Naive B cell (primary cell): ENCODE measurements around the gene PPARA. TPM values are rescaled to one million over a fixed set of nuclear protein-coding genes. Genes with fewer than 3 reads are reported as not detected.
A peak's percentile ranks its signal among the peaks of the same experiment; 100 is the strongest.
"Not testable (repeated sequence)": the region's sequence is repeated elsewhere in the genome, so short reads cannot be mapped to it uniquely, and the experiment has no call there.

ENCODE experiments used
- ATAC-seq, 2 donors: fragments of 150-1000 bp; cut with Tn5 transposase; 2 replicates each; pipeline ENCODE4 v1.10.0; 2021; ENCODE audit warnings: low read depth in 2 of 2, mild to moderate bottlenecking in 2 of 2, moderate library complexity in 2 of 2
- DNase-seq: peaks from one replicate; pipeline ENCODE4 v3.0.0; 2022
- H3K27ac Mint-ChIP-seq, 6 donors: one replicate each; pipeline ENCODE4 v1.8.0; 2020 to 2022; ENCODE audit warnings: mild to moderate bottlenecking in 6 of 6, mixed read lengths in 6 of 6, moderate library complexity in 5 of 6, inconsistent platforms in 2 of 6
- H3K27me3 Mint-ChIP-seq, 3 donors: one replicate each; pipeline ENCODE4 v1.8.0; 2021 to 2022; ENCODE audit warnings: mixed read lengths in 3 of 3, mild to moderate bottlenecking in 1 of 3
- H3K36me3 Mint-ChIP-seq, 2 donors: one replicate each; pipeline ENCODE4 v1.8.0; 2020 to 2022; ENCODE audit warnings: mixed read lengths in 2 of 2, inconsistent platforms in 1 of 2, mild to moderate bottlenecking in 1 of 2
- H3K4me1 Mint-ChIP-seq, 3 donors: one replicate each; pipeline ENCODE4 v1.8.0; 2020 to 2022; ENCODE audit warnings: mixed read lengths in 3 of 3, inconsistent platforms in 1 of 3, mild to moderate bottlenecking in 1 of 3, moderate library complexity in 1 of 3
- H3K4me3 Mint-ChIP-seq, 8 donors: one replicate each; pipeline ENCODE4 v1.8.0; 2020 to 2022; ENCODE audit warnings: mild to moderate bottlenecking in 8 of 8, mixed read lengths in 8 of 8, moderate library complexity in 8 of 8, inconsistent platforms in 2 of 8
- H3K9me3 Mint-ChIP-seq, 7 donors: one replicate each; pipeline ENCODE4 v1.8.0; 2020 to 2022; ENCODE audit warnings: mixed read lengths in 7 of 7, mild to moderate bottlenecking in 5 of 7, inconsistent platforms in 2 of 7, moderate library complexity in 1 of 7
- polyA plus RNA-seq, 6 donors: library from polyadenylated mRNA; unstranded; fragments of 300-500 nt; fragmentation: Illumina TruSeq; gene quantifications; one replicate each; pipeline ENCODE4 v1.2.3, GENCODE V29; 2021; ENCODE audit warnings: low read depth in 6 of 6

Gene PPARA
- polyA plus RNA-seq, 6 donors from 2014 or later: 4.6 to 10.8 (median 7.0) TPM

- Mint-ChIP-seq H3K4me3 (peak within 1 kb of the TSS; percentile 81 to 94 (median 88)), H3K4me1 (peaks cover 23 to 26% (median 25%) of the 10 kb centered on the region in 3 donors), H3K27ac (peak within 1 kb of the TSS in 3 of 6 donors; percentile 82 to 86 (median 86)), H3K9me3 (no peaks in the 10 kb centered on the region), H3K27me3 (no peaks in the 10 kb centered on the region), H3K36me3 (no peaks in the 10 kb centered on the region)
- peak; percentile 92 to 93 for ATAC-seq
- DNase-seq: peak; percentile 93
Measured at GRCh38 chr22:46250035-46250782, 99.9 kb downstream of the PPARA start, which contains the start of gene CDPF1. Gene CDPF1 (minus strand): TSS chr22:46250293. CDS start chr22:46248284, 2,009 bp downstream.

DNA sequence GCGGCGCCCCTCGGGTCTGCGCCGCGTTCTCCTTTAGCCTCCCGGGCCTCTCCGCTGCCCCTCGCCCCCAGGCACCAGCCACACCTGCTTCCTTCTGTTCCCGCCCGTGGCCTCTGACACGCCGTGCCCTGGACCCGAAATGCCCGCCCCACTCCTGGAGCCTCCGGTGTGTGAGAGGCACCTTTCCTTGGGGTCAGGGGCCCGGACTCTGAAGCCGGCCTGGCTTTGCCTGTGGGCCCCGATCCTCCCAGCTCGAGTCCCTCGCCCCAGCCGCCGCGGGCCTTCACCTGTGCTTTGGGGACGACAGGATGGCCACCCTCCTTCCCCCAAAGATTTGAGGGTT is 100.4 kb downstream of the PPARA start:
- Mint-ChIP-seq H3K27me3 (no peaks in the 10 kb centered on the region), H3K4me1 (peaks cover 23 to 26% (median 25%) of the 10 kb centered on the region in 3 donors), H3K27ac (peak overlapping the region in 3 of 6 donors; percentile 82 to 86 (median 86)), H3K36me3 (no peaks in the 10 kb centered on the region), H3K4me3 (peak overlapping the region; percentile 81 to 94 (median 88)), H3K9me3 (no peaks in the 10 kb centered on the region)
- DNase-seq (no peak), ATAC-seq (no peak)

- H3K4me1 Mint-ChIP-seq: peaks cover 23 to 24% (median 24%) of the 10 kb centered on the region in 3 donors
- no peaks in the 10 kb centered on the region for H3K27me3 Mint-ChIP-seq
- ATAC-seq: no peak
- no peak for DNase-seq
- H3K27ac Mint-ChIP-seq: peak overlapping the region in 4 of 6 donors; percentile 39 to 86 (median 63)
- peak overlapping the region; percentile 81 to 94 (median 88) for H3K4me3 Mint-ChIP-seq
- H3K9me3 Mint-ChIP-seq: no peaks in the 10 kb centered on the region
- H3K36me3 Mint-ChIP-seq: no peaks in the 10 kb centered on the region
Measured at GRCh38 chr22:46251266-46251665, 100.9 kb downstream of the PPARA start.

DNA sequence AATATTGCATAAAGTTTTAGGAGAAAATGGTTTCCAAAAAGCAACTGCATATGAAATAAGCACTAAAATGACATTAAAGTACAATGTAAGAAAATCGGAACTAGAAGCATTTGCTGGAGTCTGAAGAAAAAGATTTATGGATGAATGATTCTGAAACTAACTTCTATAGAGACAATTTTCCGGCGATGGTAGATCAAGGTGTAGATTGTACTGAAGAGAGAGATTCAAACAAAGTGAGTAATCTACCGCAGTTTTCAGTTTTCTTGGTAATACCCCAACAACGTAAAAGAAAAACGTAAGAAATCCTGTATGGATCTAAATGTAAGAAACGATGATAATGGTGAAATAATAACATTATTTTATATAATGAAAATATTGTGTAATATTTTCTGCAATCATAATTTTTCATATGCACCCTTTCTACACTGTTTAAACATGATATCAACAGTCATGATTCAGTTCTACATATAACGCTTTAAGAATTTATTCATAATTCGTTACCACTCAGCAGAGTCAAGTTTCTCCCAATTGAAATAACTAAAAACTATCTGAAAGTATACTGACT is 101.6 kb downstream of the PPARA start:
- DNase-seq: no peak
- peak overlapping the region in 1 of 6 donors; percentile 44 for H3K27ac Mint-ChIP-seq
- H3K9me3 Mint-ChIP-seq: peaks cover 0 to 1% (median 0%) of the 10 kb centered on the region in 7 donors
- no peaks in the 10 kb centered on the region for H3K36me3 Mint-ChIP-seq
- H3K27me3 Mint-ChIP-seq: no peaks in the 10 kb centered on the region
- H3K4me3 Mint-ChIP-seq: peak overlapping the region in 7 of 8 donors; percentile 51 to 91 (median 83)
- H3K4me1 Mint-ChIP-seq: peaks cover 20 to 23% (median 23%) of the 10 kb centered on the region in 3 donors
- ATAC-seq: no peak

DNA sequence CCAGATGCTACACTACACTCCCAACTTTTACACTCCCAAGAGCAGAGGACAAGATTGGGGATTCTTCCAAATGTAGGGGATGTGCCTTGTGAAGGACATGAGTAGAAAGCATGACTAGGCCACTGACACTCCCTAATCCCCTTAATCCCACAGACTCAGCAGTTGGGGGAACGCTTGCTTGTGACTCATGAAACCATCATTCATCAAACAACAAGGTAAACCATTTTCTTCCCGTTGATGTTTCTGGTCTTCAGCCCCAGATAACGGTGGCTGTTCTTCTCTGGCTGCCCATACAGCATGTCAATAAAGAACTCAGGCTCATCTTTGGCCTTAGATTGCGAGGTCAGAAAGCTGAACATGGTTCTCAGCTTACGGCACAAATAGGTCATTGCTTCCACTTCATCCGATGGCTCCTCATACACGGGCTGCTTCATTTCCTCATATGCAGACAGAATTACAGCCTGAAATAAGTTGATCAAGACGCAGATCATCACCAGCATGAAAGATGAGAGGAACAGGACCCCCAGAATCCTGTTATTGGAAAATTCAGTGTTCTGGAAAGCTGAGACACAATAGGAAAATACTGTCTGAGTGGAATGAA is 106.1 kb downstream of the PPARA start:
- H3K36me3 Mint-ChIP-seq: no peaks in the 10 kb centered on the region
- H3K27ac Mint-ChIP-seq: no peak overlapping the region
- H3K4me1 Mint-ChIP-seq: peaks cover 3 to 7% (median 5%) of the 10 kb centered on the region in 3 donors
- peaks cover 0 to 1% (median 0%) of the 10 kb centered on the region in 7 donors for H3K9me3 Mint-ChIP-seq
- peak overlapping the region in 1 of 8 donors; percentile 10 for H3K4me3 Mint-ChIP-seq
- ATAC-seq: no peak
- DNase-seq: no peak
- H3K27me3 Mint-ChIP-seq: peaks cover 25 to 38% (median 26%) of the 10 kb centered on the region in 3 donors

DNA sequence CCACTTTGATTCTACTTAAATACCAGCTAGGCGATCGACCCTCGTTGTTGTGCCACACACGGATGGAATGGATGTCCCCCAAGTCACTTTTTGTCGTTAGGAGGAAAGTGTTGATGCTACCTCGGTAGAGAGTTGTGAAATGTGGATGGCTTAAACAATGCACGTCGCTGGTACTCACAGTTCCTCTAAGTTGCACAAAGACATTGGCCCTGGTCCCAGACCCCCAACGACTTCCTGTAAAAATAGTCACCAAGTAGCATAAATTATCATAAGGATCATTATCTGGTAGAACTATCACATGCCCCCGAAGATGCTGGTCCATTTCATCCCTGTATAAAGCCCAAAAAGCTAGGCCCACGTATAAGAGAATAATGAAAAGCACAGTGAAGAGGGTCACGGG is 109.0 kb downstream of the PPARA start:
- ATAC-seq (no peak), DNase-seq (no peak)
- Mint-ChIP-seq H3K27me3 (peaks cover 44 to 62% (median 45%) of the 10 kb centered on the region in 3 donors), H3K4me3 (no peak overlapping the region), H3K27ac (peak overlapping the region in 1 of 6 donors; percentile 13), H3K9me3 (peaks cover 0 to 5% (median 0%) of the 10 kb centered on the region in 7 donors), H3K36me3 (no peaks in the 10 kb centered on the region), H3K4me1 (peaks cover 0 to 14% (median 6%) of the 10 kb centered on the region in 3 donors)

- ATAC-seq (no peak), DNase-seq (no peak)
- Mint-ChIP-seq H3K9me3 (peaks cover 0 to 5% (median 0%) of the 10 kb centered on the region in 7 donors), H3K27me3 (peaks cover 45 to 68% (median 46%) of the 10 kb centered on the region in 3 donors), H3K36me3 (no peaks in the 10 kb centered on the region), H3K4me1 (peaks cover 0 to 13% (median 6%) of the 10 kb centered on the region in 3 donors), H3K27ac (no peak overlapping the region), H3K4me3 (no peak overlapping the region)
Measured at GRCh38 chr22:46260038-46260437, 109.7 kb downstream of the PPARA start.

DNA sequence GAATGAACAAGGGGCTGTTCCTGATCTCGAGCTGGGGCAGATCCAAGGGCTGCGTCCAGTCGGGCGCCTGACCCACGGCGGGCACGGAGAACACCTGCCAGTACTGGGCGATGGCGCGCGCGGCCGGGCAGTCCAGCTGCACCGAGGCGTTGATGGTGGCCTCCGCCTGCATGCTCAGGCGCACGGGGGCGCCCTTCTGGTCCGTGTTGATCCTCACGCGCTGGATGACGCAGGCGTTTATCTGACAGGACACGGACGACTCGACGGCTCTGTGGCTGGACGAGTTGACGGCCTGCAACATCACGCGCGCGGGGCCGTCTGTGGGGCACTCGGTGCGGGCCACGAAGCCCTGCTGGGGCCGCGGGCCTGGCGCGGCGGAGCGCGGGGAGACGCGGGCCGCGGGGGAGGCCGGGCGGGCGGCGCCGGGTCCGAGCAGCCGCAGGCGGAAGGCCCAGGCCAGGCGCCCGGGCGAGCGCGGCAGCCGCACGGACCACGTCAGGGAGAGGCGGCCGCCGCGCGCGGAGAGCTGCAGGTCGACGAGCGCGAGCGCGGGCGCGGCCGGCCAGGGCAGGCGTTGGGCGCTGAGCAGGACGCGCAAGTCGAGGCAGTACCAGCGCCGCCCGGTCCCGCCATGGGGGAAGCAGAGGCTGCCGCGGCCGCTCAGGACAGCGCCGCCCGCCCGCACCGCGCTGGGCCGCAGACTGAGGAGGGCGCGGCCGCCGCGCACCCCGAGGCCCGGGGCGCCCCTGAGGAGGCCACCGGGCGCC is 112.3 kb downstream of the PPARA start:
- peak overlapping the region in 3 of 8 donors; percentile 30 to 33 (median 31) for H3K4me3 Mint-ChIP-seq
- DNase-seq (no peak), ATAC-seq (peak; percentile 34 to 52)
- H3K27me3 Mint-ChIP-seq: peaks cover 46 to 86% (median 60%) of the 10 kb centered on the region in 3 donors
- peaks cover 5 to 21% (median 12%) of the 10 kb centered on the region in 3 donors for H3K4me1 Mint-ChIP-seq
- H3K36me3 Mint-ChIP-seq: peaks cover 0 to 5% of the 10 kb centered on the region in 2 donors
- peaks cover 0 to 11% (median 4%) of the 10 kb centered on the region in 7 donors for H3K9me3 Mint-ChIP-seq
- H3K27ac Mint-ChIP-seq: peak overlapping the region in 2 of 6 donors; percentile 49 to 51

GRCh38 chr22:46263216-46263590 is 112.9 kb downstream of the PPARA start, which contains the start of gene PKDREJ:
Gene PKDREJ (minus strand): TSS chr22:46263343. CDS start chr22:46263322, 21 bp downstream.
- H3K36me3 Mint-ChIP-seq: peaks cover 0 to 5% of the 10 kb centered on the region in 2 donors
- H3K9me3 Mint-ChIP-seq: peaks cover 0 to 11% (median 4%) of the 10 kb centered on the region in 7 donors
- peaks cover 46 to 81% (median 60%) of the 10 kb centered on the region in 3 donors for H3K27me3 Mint-ChIP-seq
- H3K27ac Mint-ChIP-seq: peak within 1 kb of the TSS in 2 of 6 donors; percentile 49 to 51
- H3K4me1 Mint-ChIP-seq: peaks cover 8 to 23% (median 16%) of the 10 kb centered on the region in 3 donors
- peak within 1 kb of the TSS; percentile 38 to 78 (median 60) for H3K4me3 Mint-ChIP-seq
- DNase-seq (no peak), ATAC-seq (no peak)

DNA sequence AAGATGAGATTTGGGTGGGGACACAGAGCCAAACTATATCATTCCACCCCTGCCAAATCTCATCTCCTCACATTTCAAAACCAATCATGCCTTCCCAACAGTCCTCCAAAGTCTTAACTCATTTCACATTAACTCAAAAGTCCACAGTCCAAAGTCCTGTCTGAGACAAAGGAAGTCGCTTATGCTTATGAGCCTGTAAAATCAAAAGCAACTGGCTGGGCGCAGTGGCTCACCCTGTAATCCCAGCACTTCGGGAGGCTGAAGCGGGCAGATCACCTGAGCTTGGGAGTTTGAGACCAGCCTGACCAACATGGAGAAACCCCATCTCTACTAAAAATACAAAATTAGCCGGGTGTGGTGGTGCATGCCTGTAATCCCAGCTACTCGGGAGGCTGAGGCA is 114.2 kb downstream of the PPARA start:
- not testable (repeated sequence) for DNase-seq, H3K27ac Mint-ChIP-seq, H3K36me3 Mint-ChIP-seq, ATAC-seq
- H3K27me3 Mint-ChIP-seq: peaks cover 39 to 68% (median 52%) of the 10 kb centered on the region in 3 donors
- peaks cover 11 to 27% (median 20%) of the 10 kb centered on the region in 3 donors for H3K4me1 Mint-ChIP-seq
- peaks cover 0 to 11% (median 4%) of the 10 kb centered on the region in 7 donors for H3K9me3 Mint-ChIP-seq
- peak overlapping the region in 2 of 8 donors; percentile 5 to 57 for H3K4me3 Mint-ChIP-seq

DNA sequence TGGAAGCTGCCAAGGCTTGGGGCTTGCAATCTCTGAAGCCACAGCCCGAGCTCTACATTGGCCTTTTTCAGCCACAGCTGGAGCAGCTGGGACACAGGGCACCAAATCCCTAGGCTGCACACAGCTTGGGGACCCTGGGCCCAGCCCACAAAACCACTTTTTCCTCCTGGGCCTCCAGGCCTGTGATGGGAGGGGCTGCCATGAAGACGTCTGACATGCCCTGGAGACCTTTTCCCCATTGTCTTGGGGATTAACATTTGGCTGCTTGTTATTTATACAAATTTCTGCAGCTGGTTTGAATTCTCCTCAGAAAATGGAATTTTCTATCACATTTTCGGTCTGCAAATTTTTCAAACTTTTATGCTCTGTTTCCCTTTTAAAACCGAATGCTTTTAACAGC is 115.3 kb downstream of the PPARA start:
- not testable (repeated sequence) for DNase-seq, H3K27ac Mint-ChIP-seq, H3K36me3 Mint-ChIP-seq, ATAC-seq
- peaks cover 28 to 57% (median 44%) of the 10 kb centered on the region in 3 donors for H3K27me3 Mint-ChIP-seq
- H3K4me1 Mint-ChIP-seq: peaks cover 11 to 29% (median 20%) of the 10 kb centered on the region in 3 donors
- peaks cover 0 to 11% (median 4%) of the 10 kb centered on the region in 7 donors for H3K9me3 Mint-ChIP-seq
- peak overlapping the region in 2 of 8 donors; percentile 7 to 21 for H3K4me3 Mint-ChIP-seq

GRCh38 chr22:46267431-46268279 is 117.3 kb downstream of the PPARA start, which contains the start of gene TTC38:
Gene TTC38 (plus strand): TSS chr22:46268008. CDS start chr22:46268040, 32 bp downstream.
- DNase-seq: peak; percentile 33
- H3K36me3 Mint-ChIP-seq: peaks cover 0 to 5% of the 10 kb centered on the region in 2 donors
- peak; percentile 78 to 79 for ATAC-seq
- H3K4me1 Mint-ChIP-seq: peaks cover 11 to 23% (median 20%) of the 10 kb centered on the region in 3 donors
- H3K4me3 Mint-ChIP-seq: peak within 1 kb of the TSS; percentile 83 to 98 (median 94)
- peak within 1 kb of the TSS in 4 of 6 donors; percentile 18 to 90 (median 70) for H3K27ac Mint-ChIP-seq
- peaks cover 0 to 11% (median 4%) of the 10 kb centered on the region in 7 donors for H3K9me3 Mint-ChIP-seq
- peaks cover 12 to 37% (median 24%) of the 10 kb centered on the region in 3 donors for H3K27me3 Mint-ChIP-seq
